Astrocyte (in vitro differentiated cells and primary cell): Measurements from ENCODE around the gene TUBB6. TPM values are rescaled to one million over a fixed set of nuclear protein-coding genes. Genes with fewer than 3 reads are reported as not detected.

Experiments used
- DNase-seq: peaks from one replicate; pipeline ENCODE4 v3.0.0-alpha.2; 2010; ENCODE audit warnings: low read depth
- FAIRE-seq: peaks from 2 replicates; lab custom pipeline; 2011; peaks lifted over from hg19 to GRCh38; lab: Jason Lieb, UNC
- H2AFZ ChIP-seq: 2 replicates; pipeline ENCODE4 v1.6.0; 2012; ENCODE audit warnings: low read depth, low read length, inconsistent platforms
- H3K27ac ChIP-seq: 2 replicates; pipeline ENCODE4 v1.5.1; 2011; ENCODE audit warnings: low read depth, low read length, inconsistent platforms
- H3K27me3 ChIP-seq: 2 replicates; pipeline ENCODE4 v1.6.0; 2011; ENCODE audit warnings: low read length, inconsistent platforms; ENCODE audit not compliant: insufficient read depth
- H3K36me3 ChIP-seq: 2 replicates; pipeline ENCODE4 v1.5.1; 2011; ENCODE audit warnings: low read length, inconsistent platforms; ENCODE audit not compliant: insufficient read depth
- H3K4me1 ChIP-seq: 2 replicates; pipeline ENCODE4 v1.5.1; 2011; ENCODE audit warnings: low read length, inconsistent platforms; ENCODE audit not compliant: insufficient read depth
- H3K4me2 ChIP-seq: 2 replicates; pipeline ENCODE4 v1.6.0; 2012; ENCODE audit warnings: low read length, inconsistent platforms
- H3K4me3 ChIP-seq: 2 replicates; pipeline ENCODE4 v1.5.1; 2011; ENCODE audit warnings: low read depth, mild to moderate bottlenecking, low read length, inconsistent platforms; ENCODE audit not compliant: insufficient read depth
- H3K79me2 ChIP-seq: 2 replicates; pipeline ENCODE4 v1.6.0; 2012; ENCODE audit warnings: mild to moderate bottlenecking, low read length, inconsistent platforms; ENCODE audit not compliant: insufficient read depth
- H3K9ac ChIP-seq: 2 replicates; pipeline ENCODE4 v1.6.0; 2012; ENCODE audit warnings: mild to moderate bottlenecking, low read length, inconsistent platforms
- H3K9me3 ChIP-seq: 2 replicates; pipeline ENCODE4 v1.5.1; 2012; ENCODE audit warnings: low read depth, mild to moderate bottlenecking, low read length, inconsistent platforms; ENCODE audit not compliant: insufficient read depth
- H4K20me1 ChIP-seq: 2 replicates; pipeline ENCODE4 v1.6.0; 2012; ENCODE audit warnings: low read length, inconsistent platforms; ENCODE audit not compliant: insufficient read depth
- H3K27ac Mint-ChIP-seq: one replicate; pipeline ENCODE4 v1.8.0; 2021; ENCODE audit warnings: mild to moderate bottlenecking, mixed read lengths; ENCODE audit not compliant: unreplicated experiment
- H3K27me3 Mint-ChIP-seq: one replicate; pipeline ENCODE4 v1.8.0; 2021; ENCODE audit warnings: low read depth, mixed read lengths; ENCODE audit not compliant: unreplicated experiment
- H3K36me3 Mint-ChIP-seq: one replicate; pipeline ENCODE4 v1.8.0; 2021; ENCODE audit warnings: low read depth, mixed read lengths; ENCODE audit not compliant: unreplicated experiment
- H3K4me1 Mint-ChIP-seq: one replicate; pipeline ENCODE4 v1.8.0; 2021; ENCODE audit warnings: low read depth, mixed read lengths; ENCODE audit not compliant: unreplicated experiment
- H3K4me3 Mint-ChIP-seq: one replicate; pipeline ENCODE4 v1.8.0; 2021; ENCODE audit warnings: mild to moderate bottlenecking, moderate library complexity, mixed read lengths; ENCODE audit not compliant: unreplicated experiment
- H3K9me3 Mint-ChIP-seq: one replicate; pipeline ENCODE4 v1.8.0; 2021; ENCODE audit warnings: mild to moderate bottlenecking, mixed read lengths; ENCODE audit not compliant: unreplicated experiment
- CTCF ChIP-seq: IDR thresholded peaks from 2 replicates; pipeline ENCODE4 v1.5.1; 2011; ENCODE audit warnings: low read depth, mild to moderate bottlenecking, inconsistent platforms, low read length, moderate library complexity; ENCODE audit not compliant: insufficient read depth
- EZH2 ChIP-seq: IDR thresholded peaks from 2 replicates; pipeline ENCODE4 v1.6.1; 2012; ENCODE audit warnings: mild to moderate bottlenecking, low read length, inconsistent platforms; ENCODE audit not compliant: insufficient read depth
- total RNA-seq: library from RNA; stranded (reverse); gene quantifications from 2 replicates; pipeline ENCODE4 v1.2.1, GENCODE V29; 2021

TUBB6 gene
- total RNA-seq, 1 donor from 2014 or later, result 528 TPM

GRCh38 chr18:12338382-12338781 lies 30.3 kb downstream of the TUBB6 start:
- no peak overlapping the region for H3K4me3 ChIP-seq
- no peak overlapping the region for H3K4me3 Mint-ChIP-seq
- H4K20me1 ChIP-seq, result peaks cover 51% of the 10 kb centered on the region
- no peaks in the 10 kb centered on the region for H3K79me2 ChIP-seq
- no peak overlapping the region for H3K27ac Mint-ChIP-seq
- no peak overlapping the region for H2AFZ ChIP-seq
- TF ChIP-seq CTCF, result no peak
- no peak for TF ChIP-seq EZH2
- H3K4me2 ChIP-seq, result no peak overlapping the region
- peaks cover 18% of the 10 kb centered on the region for H3K4me1 ChIP-seq
- H3K36me3 ChIP-seq, result peaks cover 15% of the 10 kb centered on the region
- no peaks in the 10 kb centered on the region for H3K27me3 Mint-ChIP-seq
- no peak overlapping the region for H3K27ac ChIP-seq
- H3K36me3 Mint-ChIP-seq, result peaks cover 25% of the 10 kb centered on the region
- DNase-seq, result no peak
- no peak for FAIRE-seq
- no peaks in the 10 kb centered on the region for H3K9me3 ChIP-seq
- H3K9me3 Mint-ChIP-seq, result no peaks in the 10 kb centered on the region
- no peak overlapping the region for H3K9ac ChIP-seq
- no peaks in the 10 kb centered on the region for H3K27me3 ChIP-seq
- H3K4me1 Mint-ChIP-seq, result peaks cover 38% of the 10 kb centered on the region

DNA sequence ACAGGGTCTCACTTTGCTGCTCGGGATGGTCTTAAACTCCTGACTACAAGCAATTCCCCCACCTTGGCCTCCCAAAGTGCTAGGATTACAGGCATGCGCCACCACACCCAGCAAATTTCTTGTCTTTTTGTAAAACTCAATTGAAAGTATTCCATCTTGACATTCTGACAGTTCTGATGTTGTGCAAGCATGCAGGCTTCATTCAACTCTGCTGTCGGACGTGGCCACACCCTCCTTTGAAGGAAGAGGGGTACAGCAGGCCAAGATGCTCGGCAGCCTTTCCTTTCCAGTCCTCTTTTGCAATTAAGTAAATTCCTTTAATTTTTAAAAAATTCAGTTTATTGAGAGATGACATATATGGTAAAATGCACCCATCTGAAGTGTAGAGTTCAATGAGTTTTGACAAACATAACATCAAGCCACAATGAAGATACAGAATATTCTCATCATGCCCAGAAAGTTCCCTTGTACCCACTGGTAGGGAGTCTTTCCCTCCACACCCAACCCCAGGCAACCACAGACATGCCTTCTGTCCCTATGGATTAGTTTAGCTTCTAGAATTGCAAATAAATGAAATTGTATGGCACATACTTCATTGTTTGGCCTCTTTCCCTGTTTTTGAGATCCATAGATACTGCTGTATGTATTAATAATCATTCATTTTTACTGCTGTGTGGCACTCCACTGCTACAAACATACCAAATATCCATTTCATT lies 33.1 kb downstream of the TUBB6 start:
- Mint-ChIP-seq H3K27ac (no peak overlapping the region), H3K36me3 (peaks cover 17% of the 10 kb centered on the region), H3K4me1 (peaks cover 22% of the 10 kb centered on the region), H3K9me3 (no peaks in the 10 kb centered on the region), H3K27me3 (no peaks in the 10 kb centered on the region), H3K4me3 (no peak overlapping the region)
- H3K4me2 ChIP-seq, result no peak overlapping the region
- DNase-seq, result no peak
- H3K4me1 ChIP-seq, result peaks cover 16% of the 10 kb centered on the region
- no peak for TF ChIP-seq CTCF
- no peak for TF ChIP-seq EZH2
- H3K79me2 ChIP-seq, result no peaks in the 10 kb centered on the region
- no peak overlapping the region for H3K4me3 ChIP-seq
- H3K27ac ChIP-seq, result no peak overlapping the region
- no peak for FAIRE-seq
- H3K9ac ChIP-seq, result no peak overlapping the region
- H3K27me3 ChIP-seq, result no peaks in the 10 kb centered on the region
- H2AFZ ChIP-seq, result no peak overlapping the region
- no peaks in the 10 kb centered on the region for H3K9me3 ChIP-seq
- peaks cover 36% of the 10 kb centered on the region for H4K20me1 ChIP-seq
- H3K36me3 ChIP-seq, result peaks cover 26% of the 10 kb centered on the region

DNA sequence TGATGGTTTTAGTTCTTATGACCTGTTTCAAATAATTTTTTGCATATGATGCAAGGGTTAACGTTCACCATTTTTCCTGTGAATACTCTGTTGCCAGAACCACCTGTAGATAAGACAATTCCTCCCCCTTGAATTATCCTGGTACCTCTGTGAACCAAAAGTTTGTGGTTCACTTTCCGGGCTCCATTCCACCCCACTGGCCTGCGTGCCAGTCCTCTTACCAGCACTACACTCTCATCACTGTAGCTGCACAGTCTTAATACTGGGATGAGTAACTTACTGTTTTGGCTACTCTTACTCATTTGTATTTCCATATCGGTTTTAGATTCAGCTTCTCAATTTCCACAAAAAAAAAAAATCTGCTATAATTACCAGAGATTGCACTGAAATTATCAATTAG lies 34.6 kb downstream of the TUBB6 start:
- DNase-seq (no peak), FAIRE-seq (no peak)
- Histone ChIP-seq H3K4me2 (no peak overlapping the region), H2AFZ (no peak overlapping the region), H4K20me1 (peaks cover 26% of the 10 kb centered on the region), H3K36me3 (peaks cover 26% of the 10 kb centered on the region), H3K27ac (no peak overlapping the region), H3K4me1 (peaks cover under 1% of the 10 kb centered on the region), H3K79me2 (no peaks in the 10 kb centered on the region), H3K9ac (no peak overlapping the region), H3K27me3 (no peaks in the 10 kb centered on the region), H3K9me3 (no peaks in the 10 kb centered on the region), H3K4me3 (no peak overlapping the region)
- Mint-ChIP-seq H3K27me3 (no peaks in the 10 kb centered on the region), H3K36me3 (peaks cover 24% of the 10 kb centered on the region), H3K27ac (no peak overlapping the region), H3K4me1 (peaks cover 10% of the 10 kb centered on the region), H3K4me3 (no peak overlapping the region), H3K9me3 (no peaks in the 10 kb centered on the region)
- TF ChIP-seq EZH2 (no peak), CTCF (no peak)
